Measurements from ENCODE around the gene ERICH6. TPM values are rescaled to one million over a fixed set of nuclear protein-coding genes. Genes with fewer than 3 reads are reported as not detected.
"Not testable (repeated sequence)": the region's sequence is repeated elsewhere in the genome, so short reads cannot be mapped to it uniquely, and the experiment has no call there.

The ERICH6 gene
- total RNA-seq, 1 experiment from 2014 or later, result not detected

GRCh38 chr3:150682279-150682678, 21.4 kb downstream of the ERICH6 start:
- DNase-seq (ENCODE audit: low read depth), result no peak

- DNase-seq (ENCODE audit: low read depth), result no peak
Observed at GRCh38 chr3:150681057-150681456, 22.7 kb downstream of the ERICH6 start.

- DNase-seq (ENCODE audit: low read depth), result no peak
Observed at GRCh38 chr3:150680562-150680961, 23.2 kb downstream of the ERICH6 start.

DNA sequence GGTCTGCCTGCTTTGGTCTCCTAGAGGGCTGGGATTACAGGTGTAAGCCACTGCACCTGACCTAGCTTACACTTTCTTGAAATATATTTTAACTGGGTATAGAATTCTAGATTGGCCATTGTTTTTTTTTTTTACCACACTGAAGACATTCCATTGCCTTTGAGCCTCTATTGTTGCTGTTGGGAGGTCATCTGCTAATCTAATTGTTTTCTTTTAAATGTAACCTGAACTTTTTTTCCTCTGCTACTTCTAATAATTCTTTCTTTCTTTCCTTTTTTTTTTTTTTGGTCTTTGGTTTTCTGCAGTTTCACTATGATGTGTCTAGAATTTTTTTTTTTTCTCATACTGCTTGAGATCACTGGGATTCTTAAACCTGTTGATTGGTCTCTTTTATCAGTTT, 28.1 kb downstream of the ERICH6 start:
- peak; percentile 14 for DNase-seq (ENCODE audit: low read depth)

GRCh38 chr3:150673966-150674365, 29.8 kb downstream of the ERICH6 start:
- no peak for DNase-seq (ENCODE audit: low read depth)

GRCh38 chr3:150666167-150666566, 37.6 kb downstream of the ERICH6 start:
- DNase-seq (ENCODE audit: low read depth), result no peak

GRCh38 chr3:150663461-150663860, 40.3 kb downstream of the ERICH6 start:
- no peak for DNase-seq (ENCODE audit: low read depth)

DNA sequence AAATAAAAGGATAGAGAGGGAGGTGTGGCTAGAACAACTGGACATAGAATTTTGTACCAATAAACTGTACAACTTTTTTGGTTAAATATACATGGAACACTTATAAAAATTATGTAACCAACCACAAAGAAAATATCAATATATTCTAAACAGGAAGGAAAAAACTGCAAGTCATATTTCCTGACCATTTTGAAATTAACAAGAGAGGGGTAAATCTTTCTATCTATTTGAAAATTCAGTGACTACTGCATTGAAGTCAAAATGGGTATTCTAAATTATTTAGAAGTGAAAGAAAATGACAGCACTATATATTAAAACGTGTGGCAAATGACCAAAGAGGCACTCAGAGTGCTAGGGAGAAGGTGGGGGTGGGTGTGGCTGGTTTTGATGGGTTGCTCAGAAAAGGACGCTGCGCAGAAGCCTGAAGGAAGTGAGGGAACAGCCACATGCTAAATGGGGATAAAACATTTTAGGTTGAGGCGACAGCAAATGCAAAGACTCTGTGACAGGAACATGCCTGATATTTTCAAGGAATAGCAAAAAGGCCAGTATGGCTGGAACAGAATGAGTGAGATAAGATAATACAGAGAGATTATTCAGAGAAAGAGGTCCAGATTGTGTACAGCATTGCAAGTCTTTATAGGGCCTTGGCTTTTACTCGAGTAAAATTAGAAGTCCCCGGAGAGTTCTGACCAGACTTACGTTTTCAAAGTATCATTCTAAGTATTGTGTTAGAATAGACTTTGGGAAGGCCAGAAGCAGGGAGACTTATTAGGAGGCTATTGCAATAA, 41.1 kb downstream of the ERICH6 start:
- DNase-seq (ENCODE audit: low read depth), result no peak

- no peak for DNase-seq (ENCODE audit: low read depth)
Observed at GRCh38 chr3:150656316-150656715, 47.4 kb downstream of the ERICH6 start.

GRCh38 chr3:150653110-150653561, 50.6 kb downstream of the ERICH6 start:
- DNase-seq (ENCODE audit: low read depth), result no peak

GRCh38 chr3:150640256-150640655, 63.5 kb downstream of the ERICH6 start:
- no peak for DNase-seq (ENCODE audit: low read depth)

- peak; percentile 67 for DNase-seq (ENCODE audit: low read depth)
Observed at GRCh38 chr3:150639262-150639661, 64.5 kb downstream of the ERICH6 start.

DNA sequence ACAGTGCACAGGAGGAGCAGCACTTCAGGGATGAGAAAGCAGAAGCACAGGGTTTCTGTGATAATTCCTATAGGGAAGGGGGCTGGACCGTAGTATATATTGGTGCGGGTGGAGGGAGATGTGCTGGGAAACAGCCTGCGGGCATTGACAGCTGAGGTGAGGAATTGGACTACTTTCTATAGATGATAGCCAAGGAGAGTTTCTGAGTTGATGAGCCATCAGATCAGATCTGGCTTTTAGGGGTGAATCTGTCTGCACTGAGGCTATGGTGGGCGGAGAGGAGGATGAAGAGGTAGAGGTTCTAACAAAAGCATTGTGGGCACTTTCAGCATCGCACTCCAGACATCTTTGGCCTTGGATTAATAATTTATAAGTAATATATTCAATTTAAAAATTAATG, 67.5 kb downstream of the ERICH6 start:
- DNase-seq (ENCODE audit: low read depth), result no peak

- peak; percentile 20 for DNase-seq (ENCODE audit: low read depth)
Observed at GRCh38 chr3:150635526-150635925, 68.2 kb downstream of the ERICH6 start.

DNA sequence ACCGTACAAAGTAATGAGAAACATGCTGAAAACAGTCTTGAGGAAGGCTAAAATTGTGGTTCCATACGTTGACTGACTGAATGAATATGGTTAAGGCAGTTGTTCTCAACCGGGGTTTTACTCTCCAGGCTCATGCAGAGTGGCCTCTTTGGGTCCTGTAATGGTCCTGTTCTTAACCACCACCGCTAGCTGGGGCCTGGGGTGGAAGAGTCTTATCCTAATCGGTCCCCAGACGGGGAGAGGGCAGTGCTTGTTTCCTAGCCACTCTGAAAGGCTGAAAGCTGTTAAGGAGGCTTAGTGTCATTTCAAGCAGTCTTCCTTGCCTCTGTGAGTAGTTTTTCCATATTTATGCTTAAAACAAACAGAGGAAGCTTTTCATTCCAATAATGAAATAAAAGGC, 68.6 kb downstream of the ERICH6 start:
- no peak for DNase-seq (ENCODE audit: low read depth)

DNA sequence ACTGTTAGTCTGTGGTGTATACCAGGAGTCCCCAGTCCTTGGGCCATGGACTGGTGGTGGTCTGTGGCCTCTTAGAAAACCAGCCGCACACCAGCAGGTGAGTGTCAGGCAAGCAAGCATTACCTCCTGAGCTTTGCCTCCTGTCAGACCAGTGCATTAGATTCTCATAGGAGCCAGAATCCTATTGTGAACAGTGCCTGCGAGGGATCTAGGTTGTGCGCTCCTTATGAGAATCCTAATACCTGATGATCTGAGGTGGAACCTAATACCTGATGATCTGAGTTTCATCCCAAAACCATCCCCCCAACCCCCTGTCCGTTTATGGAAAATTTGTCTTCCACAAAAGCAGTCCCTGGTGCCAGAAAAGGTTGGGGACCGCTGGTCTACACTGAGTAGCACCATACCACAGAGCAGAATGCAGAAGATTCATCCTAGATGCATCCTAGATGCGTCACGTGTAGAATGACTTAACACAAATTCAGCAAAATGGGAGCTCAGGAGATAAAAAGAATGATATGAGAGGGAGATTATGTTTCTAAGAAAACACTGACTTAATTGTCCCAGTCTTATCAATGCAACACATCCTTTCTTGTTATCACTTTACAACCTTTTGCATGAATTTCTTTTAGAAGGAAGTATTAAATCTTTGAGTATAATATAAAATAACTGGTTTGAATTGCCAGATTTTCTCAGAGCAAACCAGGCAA, 72.1 kb downstream of the ERICH6 start:
- no peak for DNase-seq (ENCODE audit: low read depth)

DNA sequence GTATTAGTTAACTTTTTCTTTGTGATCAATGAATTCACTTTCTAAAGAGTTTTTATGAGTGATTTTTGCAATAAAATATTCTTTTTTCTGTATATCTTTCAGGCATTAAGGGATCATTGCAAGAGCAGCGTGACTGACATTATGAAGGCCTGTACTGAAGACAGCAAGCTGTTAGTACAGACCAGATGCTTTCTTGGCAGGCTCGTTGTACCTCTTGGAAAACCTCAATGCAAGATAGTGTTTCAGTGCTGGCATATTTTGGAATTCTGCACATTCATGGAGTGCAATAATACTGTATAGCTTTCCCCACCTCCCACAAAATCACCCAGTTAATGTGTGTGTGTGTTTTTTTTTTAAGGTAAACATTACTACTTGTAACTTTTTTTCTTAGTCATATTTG, 76.2 kb downstream of the ERICH6 start:
- DNase-seq (ENCODE audit: low read depth), result no peak

DNA sequence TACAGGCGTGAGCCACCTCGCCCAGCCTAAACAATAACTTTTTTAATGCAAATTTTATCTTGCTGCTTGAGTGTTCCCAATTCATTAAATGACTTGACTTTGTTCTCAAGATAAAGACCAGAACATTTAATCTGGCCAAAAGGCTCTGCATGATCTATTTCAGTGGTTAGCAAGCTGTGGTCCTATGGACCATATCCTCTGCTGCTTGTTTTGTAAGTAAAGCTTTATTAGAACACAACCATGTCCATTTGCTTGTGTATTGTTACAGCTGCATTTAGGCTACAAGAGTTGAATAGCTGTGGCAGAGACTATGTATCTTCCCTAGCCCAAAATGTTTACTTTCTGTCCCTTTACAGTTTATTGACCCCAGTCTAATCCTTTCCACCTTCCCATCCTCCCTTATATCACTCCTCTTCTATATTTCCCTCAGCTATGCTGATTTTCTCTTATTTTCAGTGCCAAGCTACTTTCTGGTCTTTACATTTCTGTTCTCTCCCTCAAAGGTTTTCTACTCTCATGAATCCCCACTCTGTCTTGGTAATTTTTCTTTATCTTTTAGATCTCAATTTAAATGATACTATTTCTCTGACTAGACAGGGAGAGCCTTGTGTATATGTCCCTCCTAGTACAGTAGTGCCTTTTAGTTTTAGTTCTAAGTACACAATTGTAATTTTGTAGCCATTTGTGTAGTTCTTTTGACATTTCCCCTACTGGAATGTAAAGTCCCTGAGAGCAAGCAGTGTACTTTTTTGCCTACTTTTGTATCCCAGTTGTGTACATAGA, 77.4 kb downstream of the ERICH6 start:
- DNase-seq (ENCODE audit: low read depth), result no peak

GRCh38 chr3:150623945-150624344, 79.8 kb downstream of the ERICH6 start:
- DNase-seq (ENCODE audit: low read depth), result no peak

DNA sequence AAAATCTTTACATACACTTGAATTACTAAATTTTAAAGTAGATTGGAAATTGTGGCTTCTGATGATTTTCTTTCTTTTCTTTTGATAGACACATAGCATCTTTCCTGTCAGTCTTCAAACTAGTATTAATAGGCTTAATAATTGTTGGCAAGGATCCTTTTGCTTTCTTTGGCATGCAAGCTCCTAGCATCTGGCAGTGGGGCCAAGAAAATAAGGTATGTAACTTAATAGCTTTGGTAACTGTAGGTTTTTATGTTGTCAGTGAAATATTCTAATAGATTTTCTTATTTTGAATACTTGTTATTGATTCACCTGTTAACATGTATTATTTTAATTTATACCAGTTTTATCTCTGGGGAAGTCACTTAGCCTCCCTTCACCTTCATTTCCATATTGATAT, 80.8 kb downstream of the ERICH6 start:
- DNase-seq (ENCODE audit: low read depth), result not testable (repeated sequence)

GRCh38 chr3:150620002-150620689, 83.6 kb downstream of the ERICH6 start:
- no peak for DNase-seq (ENCODE audit: low read depth)
